Bronchus fibroblast of lung (primary cell): Measurements from ENCODE around the gene CR1. TPM values are rescaled to one million over a fixed set of nuclear protein-coding genes. Genes with fewer than 3 reads are reported as not detected.

ENCODE experiments used
- total RNA-seq: library from RNA; depleted of rRNA; stranded (reverse); fragments of >200 nt; gene quantifications from 2 replicates; pipeline ENCODE4 v1.2.3, GENCODE V29; 2015

Gene CR1
- not detected in 2 replicates for total RNA-seq

GRCh38 chr1:207495801-207496792 is at the start of gene CR1:
TSS of gene CR1 (plus strand) at chr1:207496157. CDS start at chr1:207496268, 111 bp downstream.

DNA sequence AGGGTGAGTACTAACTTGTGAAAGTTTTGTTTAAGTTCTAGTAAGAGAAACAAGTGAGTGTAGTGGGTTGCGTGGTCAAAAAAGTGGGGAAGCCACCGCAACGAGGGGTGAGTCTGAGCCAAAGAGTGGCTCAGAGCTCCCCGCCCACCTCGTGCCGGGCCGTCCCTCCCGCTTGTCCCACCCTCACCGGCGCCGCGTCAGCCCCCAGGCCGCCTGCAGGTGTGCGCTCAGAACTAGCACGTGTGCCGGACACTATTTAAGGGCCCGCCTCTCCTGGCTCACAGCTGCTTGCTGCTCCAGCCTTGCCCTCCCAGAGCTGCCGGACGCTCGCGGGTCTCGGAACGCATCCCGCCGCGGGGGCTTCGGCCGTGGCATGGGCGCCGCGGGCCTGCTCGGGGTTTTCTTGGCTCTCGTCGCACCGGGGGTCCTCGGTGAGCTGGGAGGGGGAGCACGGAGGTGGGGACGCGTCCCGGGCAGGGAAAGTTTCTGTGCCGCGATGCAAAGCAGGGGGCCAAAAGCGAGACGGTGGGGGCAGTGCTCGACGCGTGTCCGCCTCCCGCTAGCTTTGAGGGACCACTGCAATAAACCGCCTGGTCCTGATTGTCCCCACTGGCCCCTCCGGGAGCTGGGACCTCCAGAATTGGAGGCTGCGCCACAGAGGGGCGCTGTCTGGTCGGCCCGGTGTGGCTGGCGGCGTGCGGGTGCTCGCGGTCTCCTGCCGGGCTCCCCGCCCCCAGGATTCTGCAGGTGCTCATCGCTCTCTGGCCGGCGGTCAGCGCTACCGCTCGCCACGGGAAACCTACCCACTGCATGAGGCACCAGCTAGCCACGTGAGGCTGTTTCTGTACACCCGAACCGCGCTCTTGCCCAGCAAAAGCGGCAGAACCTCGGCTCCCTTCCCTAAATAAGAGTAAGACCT is 41.7 kb upstream of the CR1 start, which contains the start of gene CR2:
CR2 (plus strand) TSS at position 283 of the 919 bp plus-strand sequence; CDS start at position 374, 91 bp downstream.

GRCh38 chr1:207644852-207645634 is 149.1 kb downstream of the CR1 start, which contains the start of gene CR1L:
TSS of gene CR1L (plus strand) at chr1:207645133. CDS start at chr1:207645234, 101 bp downstream.

Other genes starting within 250 kb of the CR1 start
- gene CD55, start 174.5 kb upstream of the CR1 start, total RNA-seq, result 28.5 and 28.9 TPM in 2 replicates
- not detected in 2 replicates for gene CR2, start 41.8 kb upstream of the CR1 start, total RNA-seq
- not detected in 2 replicates for gene CR1L, start 149.0 kb downstream of the CR1 start, total RNA-seq